ENCODE measurements around the gene CDHR4.
"Not testable (repeated sequence)": the region's sequence is repeated elsewhere in the genome, so short reads cannot be mapped to it uniquely, and the experiment has no call there.

Gene CDHR4

DNA sequence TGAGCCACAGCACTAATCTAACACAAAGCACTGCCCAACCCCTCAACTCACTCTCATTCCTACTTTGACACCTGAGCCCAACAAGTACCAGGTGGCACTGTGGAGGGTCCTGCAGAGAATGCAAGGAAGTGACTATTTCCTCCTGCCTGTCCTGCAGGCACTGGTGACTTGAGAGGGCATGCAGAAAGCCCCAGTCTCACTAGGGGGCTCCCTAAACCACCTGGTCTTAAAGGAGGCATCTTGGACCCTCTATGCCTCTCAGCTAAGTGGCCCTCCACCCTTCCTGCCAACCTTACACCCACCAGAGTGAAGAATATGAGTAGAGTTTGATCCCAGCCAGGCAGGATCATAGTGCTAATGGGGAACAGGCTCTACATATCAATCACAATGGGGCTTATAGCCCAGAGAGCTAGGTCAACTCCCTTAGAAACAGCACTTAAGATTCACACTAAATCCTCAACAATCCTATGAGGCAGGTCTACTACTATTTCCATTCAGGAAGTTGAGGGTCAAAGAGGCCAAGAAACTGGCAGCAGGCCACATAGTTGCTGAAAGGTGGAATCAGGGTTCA is 41.5 kb upstream of the CDHR4 start:
- Histone ChIP-seq H3K4me1 (ENCODE audit: insufficient read depth, poor library complexity, severe bottlenecking) (no peaks in the 10 kb centered on the region), H3K4me3 (ENCODE audit: severe bottlenecking) (no peak overlapping the region), H3K27ac (ENCODE audit: poor library complexity, severe bottlenecking) (no peak overlapping the region), H3K9me3 (ENCODE audit: severe bottlenecking) (no peaks in the 10 kb centered on the region), H3K36me3 (ENCODE audit: low read depth) (peaks cover 35% of the 10 kb centered on the region), H3K27me3 (ENCODE audit: insufficient read depth, poor library complexity, severe bottlenecking) (no peaks in the 10 kb centered on the region)
- DNase-seq (ENCODE audit: low spot score) (no peak), ATAC-seq (ENCODE audit: low read depth) (0 out of 3 replicates have a peak, but pooled peaks have one; percentile 26)
- TF ChIP-seq, protein P1, sequence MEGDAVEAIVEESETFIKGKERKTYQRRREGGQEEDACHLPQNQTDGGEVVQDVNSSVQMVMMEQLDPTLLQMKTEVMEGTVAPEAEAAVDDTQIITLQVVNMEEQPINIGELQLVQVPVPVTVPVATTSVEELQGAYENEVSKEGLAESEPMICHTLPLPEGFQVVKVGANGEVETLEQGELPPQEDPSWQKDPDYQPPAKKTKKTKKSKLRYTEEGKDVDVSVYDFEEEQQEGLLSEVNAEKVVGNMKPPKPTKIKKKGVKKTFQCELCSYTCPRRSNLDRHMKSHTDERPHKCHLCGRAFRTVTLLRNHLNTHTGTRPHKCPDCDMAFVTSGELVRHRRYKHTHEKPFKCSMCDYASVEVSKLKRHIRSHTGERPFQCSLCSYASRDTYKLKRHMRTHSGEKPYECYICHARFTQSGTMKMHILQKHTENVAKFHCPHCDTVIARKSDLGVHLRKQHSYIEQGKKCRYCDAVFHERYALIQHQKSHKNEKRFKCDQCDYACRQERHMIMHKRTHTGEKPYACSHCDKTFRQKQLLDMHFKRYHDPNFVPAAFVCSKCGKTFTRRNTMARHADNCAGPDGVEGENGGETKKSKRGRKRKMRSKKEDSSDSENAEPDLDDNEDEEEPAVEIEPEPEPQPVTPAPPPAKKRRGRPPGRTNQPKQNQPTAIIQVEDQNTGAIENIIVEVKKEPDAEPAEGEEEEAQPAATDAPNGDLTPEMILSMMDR (IDR thresholded peaks at IDR 0.05; ENCODE audit: poor library complexity, severe bottlenecking) = peak; percentile 44

- H3K9me3 ChIP-seq (ENCODE audit: severe bottlenecking) = no peaks in the 10 kb centered on the region
- peaks cover 34% of the 10 kb centered on the region for H3K36me3 ChIP-seq (ENCODE audit: low read depth)
- H3K4me1 ChIP-seq (ENCODE audit: insufficient read depth, poor library complexity, severe bottlenecking) = no peaks in the 10 kb centered on the region
These were observed 40.7 kb upstream of the CDHR4 start for GRCh38 chr3:49840388-49840787.

GRCh38 chr3:49839193-49839809 is 39.6 kb upstream of the CDHR4 start:
- ATAC-seq (ENCODE audit: low read depth) = peak; percentile 75

More at GRCh38 chr3:49840388-49840787, 40.7 kb upstream of the CDHR4 start:
- H3K27me3 ChIP-seq (ENCODE audit: insufficient read depth, poor library complexity, severe bottlenecking) = no peaks in the 10 kb centered on the region
- H3K27ac ChIP-seq (ENCODE audit: poor library complexity, severe bottlenecking) = no peak overlapping the region
- ATAC-seq (ENCODE audit: low read depth) (no peak), DNase-seq (ENCODE audit: low spot score) (no peak)
- no peak overlapping the region for H3K4me3 ChIP-seq (ENCODE audit: severe bottlenecking)
- TF ChIP-seq, protein P1 (IDR thresholded peaks at IDR 0.05; ENCODE audit: poor library complexity, severe bottlenecking) = no peak

DNA sequence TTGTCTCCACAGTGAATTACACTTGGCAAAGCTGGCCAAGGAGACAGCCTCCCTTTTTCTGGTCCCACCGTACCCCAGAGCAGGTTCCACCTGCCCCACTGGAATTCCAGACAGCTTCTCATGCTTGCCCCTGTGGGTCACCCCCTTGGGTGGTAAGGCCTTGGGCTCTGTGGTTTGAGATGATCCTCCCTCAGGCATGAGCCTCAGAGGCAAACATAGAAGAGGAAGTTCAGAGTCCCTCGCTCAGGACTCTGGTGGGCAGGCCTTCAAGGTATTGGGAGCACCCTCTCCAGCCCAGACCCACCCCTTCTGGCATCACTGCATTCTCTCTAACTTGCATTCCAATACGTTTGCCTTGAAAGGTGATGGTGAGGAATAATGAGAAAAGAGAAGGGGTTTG is 31.7 kb upstream of the CDHR4 start:
- no peaks in the 10 kb centered on the region for H3K9me3 ChIP-seq (ENCODE audit: severe bottlenecking)
- no peak overlapping the region for H3K4me3 ChIP-seq (ENCODE audit: severe bottlenecking)
- no peak overlapping the region for H3K27ac ChIP-seq (ENCODE audit: poor library complexity, severe bottlenecking)
- TF ChIP-seq, protein P1 (IDR thresholded peaks at IDR 0.05; ENCODE audit: poor library complexity, severe bottlenecking) = no peak
- no peaks in the 10 kb centered on the region for H3K27me3 ChIP-seq (ENCODE audit: insufficient read depth, poor library complexity, severe bottlenecking)
- no peak for ATAC-seq (ENCODE audit: low read depth)
- peaks cover 42% of the 10 kb centered on the region for H3K36me3 ChIP-seq (ENCODE audit: low read depth)
- DNase-seq (ENCODE audit: low spot score) = no peak
- H3K4me1 ChIP-seq (ENCODE audit: insufficient read depth, poor library complexity, severe bottlenecking) = no peaks in the 10 kb centered on the region

More at GRCh38 chr3:49839193-49839809, 39.6 kb upstream of the CDHR4 start:
- TF ChIP-seq, protein P1 (IDR thresholded peaks at IDR 0.05; ENCODE audit: poor library complexity, severe bottlenecking) = peak; percentile 86
- Histone ChIP-seq H3K27me3 (ENCODE audit: insufficient read depth, poor library complexity, severe bottlenecking) (no peaks in the 10 kb centered on the region), H3K4me1 (ENCODE audit: insufficient read depth, poor library complexity, severe bottlenecking) (no peaks in the 10 kb centered on the region), H3K36me3 (ENCODE audit: low read depth) (peaks cover 41% of the 10 kb centered on the region), H3K9me3 (ENCODE audit: severe bottlenecking) (no peaks in the 10 kb centered on the region), H3K4me3 (ENCODE audit: severe bottlenecking) (no peak overlapping the region), H3K27ac (ENCODE audit: poor library complexity, severe bottlenecking) (no peak overlapping the region)
- no peak for DNase-seq (ENCODE audit: low spot score)

GRCh38 chr3:49826016-49826415 is 26.3 kb upstream of the CDHR4 start:
- TF ChIP-seq, protein P1 (IDR thresholded peaks at IDR 0.05; ENCODE audit: poor library complexity, severe bottlenecking) = no peak
- Histone ChIP-seq H3K36me3 (ENCODE audit: low read depth) (peaks cover 11% of the 10 kb centered on the region), H3K9me3 (ENCODE audit: severe bottlenecking) (no peaks in the 10 kb centered on the region), H3K27me3 (ENCODE audit: insufficient read depth, poor library complexity, severe bottlenecking) (no peaks in the 10 kb centered on the region), H3K4me1 (ENCODE audit: insufficient read depth, poor library complexity, severe bottlenecking) (no peaks in the 10 kb centered on the region), H3K27ac (ENCODE audit: poor library complexity, severe bottlenecking) (no peak overlapping the region), H3K4me3 (ENCODE audit: severe bottlenecking) (no peak overlapping the region)
- DNase-seq (ENCODE audit: low spot score) (no peak), ATAC-seq (ENCODE audit: low read depth) (no peak)

- H3K4me3 ChIP-seq (ENCODE audit: severe bottlenecking); H3K27me3 ChIP-seq (ENCODE audit: insufficient read depth, poor library complexity, severe bottlenecking); H3K27ac ChIP-seq (ENCODE audit: poor library complexity, severe bottlenecking); DNase-seq (ENCODE audit: low spot score); H3K4me1 ChIP-seq (ENCODE audit: insufficient read depth, poor library complexity, severe bottlenecking); H3K9me3 ChIP-seq (ENCODE audit: severe bottlenecking); H3K36me3 ChIP-seq (ENCODE audit: low read depth); ATAC-seq (ENCODE audit: low read depth): not testable (repeated sequence)
These were observed 23.5 kb upstream of the CDHR4 start for GRCh38 chr3:49823131-49823530.
